GM10266 (cell line): ENCODE data around the gene GRK1.
"Not testable (repeated sequence)": the region's sequence is repeated elsewhere in the genome, so short reads cannot be mapped to it uniquely, and the experiment has no call there.

Source experiments
- DNase-seq: peaks from one replicate; pipeline ENCODE4 v3.0.0; 2012; ENCODE audit errors: extremely low spot score
- TF ChIP-seq, protein P1 (sequence below): IDR thresholded peaks from 2 replicates; pipeline ENCODE4 v1.5.1; 2012; ENCODE audit warnings: mild to moderate bottlenecking, low read depth; ENCODE audit not compliant: control insufficient read depth, insufficient read depth; ENCODE audit errors: missing control alignments

The GRK1 gene

DNA sequence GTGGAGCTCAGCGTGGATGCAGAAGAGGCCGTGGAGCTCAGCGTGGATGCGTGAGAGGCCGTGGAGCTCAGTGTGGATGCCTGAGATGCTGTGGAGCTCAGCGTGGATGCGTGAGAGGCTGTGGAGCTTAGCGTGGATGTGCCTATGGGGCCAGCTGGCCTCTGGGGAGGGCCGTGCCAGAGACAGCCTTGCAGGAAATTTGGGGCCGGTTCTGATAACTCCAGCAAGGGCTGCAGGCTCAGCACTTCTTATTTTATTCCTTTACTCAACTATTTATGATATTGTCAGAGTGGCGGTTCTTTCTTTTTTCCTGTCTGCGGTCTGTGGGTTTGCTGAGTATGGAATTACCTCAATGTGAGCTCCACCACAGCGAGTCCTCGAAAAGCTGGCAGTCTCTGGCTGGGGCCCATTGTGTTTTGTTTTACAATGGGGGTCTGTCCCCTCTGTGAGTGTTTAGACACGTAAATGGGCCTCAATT, 74.2 kb downstream of the GRK1 start:
- no peak for DNase-seq
- TF ChIP-seq, protein P1, sequence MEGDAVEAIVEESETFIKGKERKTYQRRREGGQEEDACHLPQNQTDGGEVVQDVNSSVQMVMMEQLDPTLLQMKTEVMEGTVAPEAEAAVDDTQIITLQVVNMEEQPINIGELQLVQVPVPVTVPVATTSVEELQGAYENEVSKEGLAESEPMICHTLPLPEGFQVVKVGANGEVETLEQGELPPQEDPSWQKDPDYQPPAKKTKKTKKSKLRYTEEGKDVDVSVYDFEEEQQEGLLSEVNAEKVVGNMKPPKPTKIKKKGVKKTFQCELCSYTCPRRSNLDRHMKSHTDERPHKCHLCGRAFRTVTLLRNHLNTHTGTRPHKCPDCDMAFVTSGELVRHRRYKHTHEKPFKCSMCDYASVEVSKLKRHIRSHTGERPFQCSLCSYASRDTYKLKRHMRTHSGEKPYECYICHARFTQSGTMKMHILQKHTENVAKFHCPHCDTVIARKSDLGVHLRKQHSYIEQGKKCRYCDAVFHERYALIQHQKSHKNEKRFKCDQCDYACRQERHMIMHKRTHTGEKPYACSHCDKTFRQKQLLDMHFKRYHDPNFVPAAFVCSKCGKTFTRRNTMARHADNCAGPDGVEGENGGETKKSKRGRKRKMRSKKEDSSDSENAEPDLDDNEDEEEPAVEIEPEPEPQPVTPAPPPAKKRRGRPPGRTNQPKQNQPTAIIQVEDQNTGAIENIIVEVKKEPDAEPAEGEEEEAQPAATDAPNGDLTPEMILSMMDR, result no peak

- TF ChIP-seq, protein P1, result peak; percentile 17
- no peak for DNase-seq
Measured at GRCh38 chr13:113742000-113742441, 75.0 kb downstream of the GRK1 start.

DNA sequence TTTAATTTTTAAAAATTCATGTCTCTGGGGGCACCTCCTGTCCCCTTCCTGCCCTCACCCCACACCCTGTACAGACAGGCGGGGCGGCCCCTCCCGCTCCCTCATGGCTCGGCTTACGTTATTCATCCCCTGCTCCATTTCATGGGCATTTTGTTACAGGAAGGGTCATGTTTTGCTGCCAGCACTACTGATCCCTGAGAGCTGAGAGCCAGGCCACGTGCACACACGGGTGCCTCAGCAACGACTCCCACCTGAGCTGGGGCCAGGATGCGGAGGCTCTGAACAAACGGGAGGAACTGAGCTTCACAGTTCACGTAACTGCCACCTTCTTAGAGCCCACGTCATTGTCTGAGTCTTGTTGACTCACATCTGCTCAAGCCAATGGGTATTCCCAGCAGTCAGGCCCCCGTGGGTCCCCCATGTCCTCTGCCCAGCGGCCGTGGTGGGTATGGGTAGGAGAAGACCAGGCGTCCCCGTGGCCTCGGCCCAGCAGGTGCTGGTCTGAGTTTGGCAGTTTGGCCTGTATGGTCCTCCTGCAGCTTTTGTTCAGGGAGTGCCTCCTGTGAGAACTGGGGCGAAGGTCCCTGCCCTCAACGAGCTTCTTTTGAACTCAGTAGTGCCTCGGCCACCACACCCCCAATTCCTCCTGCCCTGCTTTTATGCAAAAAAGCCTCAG, 75.6 kb downstream of the GRK1 start:
- TF ChIP-seq, protein P1, result no peak
- DNase-seq, result no peak

GRCh38 chr13:113743366-113744195, 76.6 kb downstream of the GRK1 start:
- no peak for DNase-seq

DNA sequence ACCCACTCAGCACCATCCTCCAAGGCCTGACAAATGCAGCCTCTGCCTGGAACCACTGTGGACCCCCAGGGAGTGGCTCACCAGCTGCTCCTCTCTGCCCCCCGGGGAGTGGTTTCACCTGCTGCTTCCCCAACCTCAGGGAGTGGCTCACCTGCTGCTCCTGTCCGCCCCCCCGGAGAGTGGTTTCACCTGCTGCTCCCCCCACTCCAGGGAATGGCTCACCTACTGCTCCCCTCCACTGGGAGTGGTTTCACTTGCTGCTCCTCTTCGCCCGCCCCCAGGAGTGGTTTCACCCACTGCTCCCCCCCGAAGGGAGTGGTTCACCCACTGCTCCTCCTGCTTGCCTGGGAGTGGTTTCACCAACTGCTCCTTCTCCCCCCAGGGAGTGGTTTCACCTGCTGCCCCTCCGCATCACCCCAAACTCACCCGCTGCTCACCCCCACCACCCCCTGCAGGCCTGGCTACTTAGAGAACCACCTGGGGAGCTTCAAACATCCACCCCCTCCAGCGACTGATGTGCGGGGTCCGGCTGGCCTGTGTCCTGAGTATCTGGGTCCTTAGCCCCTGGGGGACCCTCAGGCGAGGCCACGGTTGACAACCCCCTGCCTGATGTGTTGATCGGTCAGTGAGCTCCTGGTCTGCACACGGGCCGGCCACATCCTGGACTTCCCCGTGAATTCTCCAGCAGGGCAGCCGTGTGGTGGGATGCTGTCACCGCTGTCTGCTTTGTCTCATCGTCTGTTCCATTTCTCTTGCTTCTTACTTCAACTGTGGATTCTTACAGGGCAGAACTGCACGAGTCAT, 77.4 kb downstream of the GRK1 start:
- no peak for DNase-seq
- TF ChIP-seq, protein P1, result no peak

More at GRCh38 chr13:113743366-113744195, 76.6 kb downstream of the GRK1 start:
- TF ChIP-seq, protein P1, result no peak

DNA sequence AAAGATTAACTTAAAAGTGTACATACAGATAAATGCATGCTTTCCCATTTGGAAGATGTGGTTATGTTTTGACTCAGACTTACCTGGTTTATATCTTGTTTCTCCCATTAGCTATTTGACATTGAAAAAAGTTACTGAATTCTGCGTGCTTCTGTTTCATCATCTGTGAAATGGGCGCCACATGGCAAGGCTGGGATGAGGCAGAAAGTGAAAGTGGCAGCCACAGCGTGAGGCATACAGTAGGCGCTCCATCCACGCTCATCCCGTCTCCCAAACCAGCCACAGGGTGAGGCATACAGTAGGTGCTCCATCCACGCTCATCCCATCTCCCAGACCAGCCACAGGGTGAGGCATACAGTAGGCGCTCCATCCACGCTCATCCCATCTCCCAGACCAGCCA, 78.0 kb downstream of the GRK1 start:
- no peak for DNase-seq
- TF ChIP-seq, protein P1, result no peak

DNA sequence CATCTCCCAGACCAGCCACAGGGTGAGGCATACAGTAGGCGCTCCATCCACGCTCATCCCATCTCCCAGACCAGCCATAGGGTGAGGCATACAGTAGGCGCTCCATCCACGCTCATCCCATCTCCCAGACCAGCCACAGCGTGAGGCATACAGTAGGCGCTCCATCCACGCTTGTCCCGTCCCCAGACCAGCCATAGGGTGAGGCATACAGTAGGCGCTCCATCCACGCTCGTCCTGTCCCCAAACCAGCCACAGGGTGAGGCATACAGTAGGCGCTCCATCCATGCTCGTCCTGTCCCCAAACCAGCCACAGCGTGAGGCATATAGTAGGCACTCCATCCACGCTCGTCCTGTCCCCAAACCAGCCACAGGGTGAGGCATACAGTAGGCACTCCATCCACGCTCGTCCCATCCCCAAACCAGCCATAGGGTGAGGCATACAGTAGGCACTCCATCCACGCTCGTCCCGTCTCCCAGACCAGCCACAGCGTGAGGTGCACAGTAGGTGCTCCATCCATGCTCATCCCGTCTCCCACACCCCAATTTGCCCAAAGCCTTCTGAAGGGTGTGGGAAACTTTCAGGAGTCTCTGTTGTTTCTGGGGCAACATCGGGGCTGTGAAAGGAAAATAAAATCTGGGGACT, 78.6 kb downstream of the GRK1 start:
- DNase-seq, result not testable (repeated sequence)
